A204.1 (cell line): ENCODE data around the gene CLASP2.
"Not testable (repeated sequence)": the region's sequence is repeated elsewhere in the genome, so short reads cannot be mapped to it uniquely, and the experiment has no call there.

Experiments used
- FAIRE-seq: peaks from 2 replicates; lab custom pipeline; 2012; peaks lifted over from hg19 to GRCh38; lab: Jason Lieb, UNC

Gene CLASP2

DNA sequence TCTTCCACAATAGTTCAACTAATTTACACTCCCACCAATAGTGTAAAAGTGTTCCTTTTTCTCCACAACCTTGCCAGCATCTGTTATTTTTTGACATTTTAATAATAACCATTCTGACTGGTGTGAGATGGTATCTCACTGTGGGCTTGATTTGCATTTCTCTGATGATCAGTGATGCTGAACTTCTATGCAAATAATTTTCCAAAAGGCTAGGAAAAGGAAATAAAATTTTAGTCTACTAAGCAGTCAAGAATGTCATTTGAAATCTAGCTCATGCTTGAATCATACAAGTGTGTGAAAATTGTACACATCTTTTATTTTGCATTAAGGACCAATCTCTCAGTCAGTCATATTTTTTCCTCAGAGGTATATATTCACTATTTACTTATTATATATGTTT lies 176.1 kb downstream of the CLASP2 start:
- FAIRE-seq = no peak

DNA sequence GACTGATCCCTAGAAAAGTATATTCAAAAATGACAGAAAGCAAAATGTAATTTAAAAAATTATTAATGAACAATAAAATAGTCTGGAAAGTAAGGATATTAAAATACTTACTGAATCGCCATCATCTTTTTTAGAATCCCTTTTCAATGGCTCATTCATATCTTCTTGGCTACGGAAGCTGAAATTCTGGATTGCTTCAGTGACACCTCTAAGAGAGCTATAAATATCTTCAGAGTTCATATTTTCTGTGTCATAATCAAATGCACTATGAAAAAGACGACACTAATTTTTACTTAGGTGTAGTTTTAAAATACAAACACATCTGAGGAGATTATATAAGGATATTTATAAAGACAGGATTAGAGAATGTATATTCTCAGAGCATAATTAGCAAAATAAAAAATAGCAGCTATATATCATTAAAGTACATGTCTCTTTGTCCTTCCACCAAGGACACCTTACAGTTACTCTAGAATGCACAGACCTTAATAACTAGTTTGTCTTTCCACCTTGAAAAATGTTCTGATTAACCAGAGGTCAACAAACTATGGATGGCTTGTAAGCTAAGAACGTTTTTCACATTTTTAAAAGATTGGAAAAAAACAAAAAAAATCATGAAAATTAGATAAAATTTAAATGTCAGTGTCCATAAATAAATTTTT lies 179.2 kb downstream of the CLASP2 start:
- no peak for FAIRE-seq

DNA sequence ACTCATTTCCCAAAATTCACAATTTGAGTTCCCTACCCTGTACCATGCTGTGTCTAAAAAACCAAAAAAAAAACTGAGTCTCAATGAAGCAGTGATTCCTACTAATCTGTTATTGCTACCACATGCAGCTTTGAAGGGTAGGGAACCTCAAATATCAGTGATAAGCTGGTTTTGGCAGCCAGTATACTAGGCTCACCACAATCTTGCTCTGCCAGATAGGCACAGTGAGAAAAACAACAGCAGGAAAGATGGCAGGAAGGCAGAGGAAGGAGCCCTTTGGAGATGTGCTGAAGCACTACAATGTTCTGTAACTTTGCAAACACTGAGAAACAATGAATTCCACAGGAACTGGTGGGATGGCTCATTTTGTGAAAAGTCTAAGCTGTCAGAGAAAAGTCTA lies 180.9 kb downstream of the CLASP2 start:
- FAIRE-seq = no peak

DNA sequence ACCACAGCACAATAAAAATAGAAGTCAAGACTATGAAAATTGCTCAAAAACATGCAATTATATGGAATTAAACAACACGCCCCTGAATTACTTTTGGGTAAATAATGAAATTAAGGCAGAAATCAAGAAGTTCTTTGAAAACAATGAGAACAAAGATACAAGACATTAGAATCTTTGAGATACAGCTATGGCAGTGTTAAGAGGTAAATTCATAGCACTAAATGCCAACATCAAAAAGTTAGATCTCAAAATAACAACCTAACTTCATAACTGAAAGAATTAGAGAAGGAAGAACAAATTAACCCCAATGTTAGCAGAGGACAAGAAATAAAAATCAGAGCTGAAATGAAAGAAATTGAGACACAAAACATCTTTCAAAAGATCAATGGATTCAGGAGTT lies 191.3 kb downstream of the CLASP2 start:
- FAIRE-seq = no peak

DNA sequence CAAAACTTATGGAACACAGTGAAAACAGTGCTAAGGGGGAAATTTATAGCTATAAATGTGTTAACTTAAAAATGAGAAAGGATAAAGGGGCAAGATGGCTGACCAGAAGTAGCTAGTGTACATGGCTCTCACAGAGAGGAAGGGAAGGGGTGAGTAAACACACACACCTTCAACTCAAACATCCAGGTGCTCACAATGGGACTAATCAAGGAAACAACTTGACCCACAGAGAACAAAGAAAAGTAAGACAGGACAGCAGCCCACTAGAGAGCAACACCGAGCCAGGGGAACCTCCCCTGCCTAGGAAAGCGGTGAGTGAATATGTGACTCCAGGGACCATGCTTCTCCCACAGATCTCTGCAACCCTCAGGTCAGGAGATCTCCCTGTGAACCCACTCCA lies 192.8 kb downstream of the CLASP2 start:
- FAIRE-seq = no peak

DNA sequence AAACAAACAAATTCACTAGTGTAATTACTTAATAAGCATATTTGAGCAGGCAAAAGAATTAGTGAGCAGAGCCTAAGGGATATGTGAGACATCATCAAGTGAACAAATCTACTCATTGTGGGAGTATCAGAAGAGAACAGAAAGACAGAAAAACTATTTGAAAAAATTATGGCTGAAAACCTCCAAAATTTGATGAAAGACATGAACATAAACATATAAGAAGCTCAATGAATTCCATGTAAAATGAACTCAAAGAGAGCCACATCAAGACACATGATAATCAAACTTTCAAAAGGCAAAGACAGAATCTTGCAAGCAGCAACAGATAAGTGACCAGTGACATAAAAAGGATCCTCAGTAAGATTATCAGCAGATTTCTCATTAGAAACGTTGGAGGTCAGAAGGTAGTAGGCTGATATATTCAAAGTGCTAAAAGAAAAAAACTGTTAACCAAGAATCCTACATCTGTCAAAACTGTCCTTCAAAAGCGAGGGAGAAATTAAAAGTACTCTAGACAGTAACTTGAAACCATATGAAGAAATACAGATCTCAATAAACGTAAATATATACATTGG lies 194.9 kb downstream of the CLASP2 start:
- FAIRE-seq = peak; percentile 52

DNA sequence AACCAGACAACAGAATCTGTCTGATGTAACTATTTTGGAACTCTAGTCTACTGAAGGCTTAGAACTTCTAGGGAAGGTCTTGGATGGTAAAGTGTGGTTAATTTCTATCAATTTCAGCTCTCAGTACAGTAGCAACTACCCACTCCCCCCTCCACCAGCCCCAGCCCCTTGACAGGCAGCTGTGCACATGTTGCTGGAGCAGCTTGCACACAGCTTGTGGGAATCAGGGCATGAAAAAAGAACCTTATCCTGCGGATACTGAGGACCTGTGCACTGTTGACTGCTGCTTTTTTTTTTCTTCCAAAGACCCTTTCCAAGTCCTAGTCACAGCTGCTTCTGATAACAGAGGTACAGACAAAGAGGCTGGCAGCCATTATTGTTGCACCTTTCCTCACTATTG lies 196.3 kb downstream of the CLASP2 start:
- FAIRE-seq = no peak

DNA sequence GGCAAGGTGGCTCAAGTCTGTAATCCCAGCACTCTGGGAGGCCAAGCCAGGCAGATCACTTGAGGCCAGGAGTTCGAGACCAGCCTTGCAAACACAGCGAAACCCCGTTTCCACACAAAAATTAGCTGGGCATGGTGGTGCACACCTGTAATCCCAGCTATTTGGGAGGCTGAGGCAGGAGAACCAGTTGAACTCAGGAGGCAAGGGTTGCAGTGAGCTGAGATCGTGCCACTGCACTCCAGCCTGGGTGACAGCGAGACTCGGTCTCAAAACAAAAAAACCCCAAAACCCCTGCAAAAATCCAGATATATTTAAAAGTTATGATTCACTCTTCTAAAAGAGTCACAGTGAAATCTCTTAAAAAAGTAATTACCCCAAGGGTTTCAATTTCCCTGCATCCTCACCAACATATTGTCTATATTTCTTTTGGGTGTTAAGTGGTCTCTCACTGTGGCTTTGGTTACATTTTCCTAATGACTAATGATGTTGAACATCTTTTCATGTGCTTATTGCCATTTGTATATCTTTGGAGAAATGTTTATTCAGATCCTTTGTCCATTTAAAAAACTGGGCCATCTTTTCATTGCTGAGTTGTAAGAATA lies 204.7 kb downstream of the CLASP2 start:
- FAIRE-seq = no peak

DNA sequence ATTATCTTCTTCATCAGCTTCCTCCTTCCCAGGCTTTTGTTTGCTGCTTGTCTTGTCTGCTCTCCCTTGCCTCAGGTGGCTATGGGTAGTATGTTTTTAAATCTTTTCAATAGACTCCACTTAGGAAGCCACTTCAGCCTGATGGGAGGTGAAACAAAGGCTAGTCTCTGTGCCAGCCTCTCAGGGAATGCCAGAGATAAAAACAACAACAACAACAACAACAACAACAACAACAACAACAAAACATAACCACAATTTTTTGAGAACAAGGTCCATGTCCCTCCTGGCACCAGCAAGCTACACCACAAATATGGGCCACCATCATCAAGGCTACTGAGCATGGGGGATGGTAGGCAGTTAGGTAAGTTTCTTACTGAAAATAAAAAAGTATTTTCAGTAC lies 213.0 kb downstream of the CLASP2 start:
- FAIRE-seq = no peak

DNA sequence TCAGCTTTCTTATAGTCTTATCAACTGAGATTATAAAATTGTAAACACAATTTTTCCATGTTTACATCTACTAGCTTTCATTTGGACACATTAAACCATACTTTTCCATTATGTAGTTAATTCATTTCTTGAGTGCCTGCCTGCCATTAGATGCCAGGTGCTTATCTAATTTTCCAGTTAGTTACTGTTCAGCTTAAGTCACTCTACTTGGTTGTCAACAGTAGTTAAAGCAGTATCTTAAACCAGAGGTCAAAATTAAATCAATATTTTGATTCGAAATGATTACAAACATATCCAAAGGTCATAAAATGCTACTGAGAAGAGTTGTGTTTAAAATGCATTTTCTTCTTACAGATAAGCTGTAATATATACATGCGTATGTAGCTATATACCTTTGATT lies 221.6 kb downstream of the CLASP2 start:
- FAIRE-seq = no peak

DNA sequence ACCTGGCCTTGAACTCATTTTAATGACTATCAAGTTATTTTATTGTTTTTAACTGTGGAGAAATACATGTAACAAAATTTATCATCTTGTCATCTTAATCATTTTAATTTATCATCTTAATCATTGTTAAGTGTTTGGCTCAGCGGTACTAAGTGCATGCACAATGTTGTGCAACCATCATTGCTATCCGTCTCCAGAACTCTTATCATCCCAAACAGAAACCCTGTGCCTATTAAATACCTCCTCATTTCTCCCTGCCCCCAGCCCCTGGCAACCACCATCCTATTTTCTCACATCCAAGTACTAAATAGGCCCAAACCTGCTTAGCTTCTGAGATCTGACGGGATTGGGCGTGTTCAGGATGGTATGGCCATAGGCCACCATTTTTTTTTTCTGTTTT lies 226.3 kb downstream of the CLASP2 start:
- no peak for FAIRE-seq

DNA sequence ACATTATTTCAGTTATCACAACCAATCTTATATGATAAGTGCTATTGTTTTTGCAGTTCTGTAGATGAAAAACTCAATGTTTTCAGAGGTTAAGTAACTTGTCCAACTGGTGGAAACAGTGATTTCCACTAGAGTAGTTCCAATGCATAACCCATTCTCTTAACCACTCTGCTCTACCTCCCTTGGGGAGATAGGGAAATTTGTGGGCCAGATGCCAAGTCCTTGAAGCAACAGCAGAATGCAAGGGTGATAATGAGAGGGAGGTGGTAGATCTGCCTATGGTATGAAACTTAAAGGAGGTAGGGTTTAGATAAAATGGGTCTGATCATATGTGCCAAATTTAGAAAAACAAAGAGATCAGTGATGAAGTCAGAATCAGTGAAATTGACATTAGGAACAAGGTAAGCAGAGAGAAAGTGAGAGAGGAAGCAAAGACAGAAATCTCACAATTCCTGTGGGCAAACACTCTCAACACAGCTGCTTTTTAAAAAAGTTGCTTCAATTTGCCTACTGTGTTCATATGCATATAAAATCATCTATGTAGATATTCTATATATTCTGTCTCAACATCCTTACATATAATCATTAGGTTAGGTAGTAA lies 227.3 kb downstream of the CLASP2 start:
- FAIRE-seq = no peak

DNA sequence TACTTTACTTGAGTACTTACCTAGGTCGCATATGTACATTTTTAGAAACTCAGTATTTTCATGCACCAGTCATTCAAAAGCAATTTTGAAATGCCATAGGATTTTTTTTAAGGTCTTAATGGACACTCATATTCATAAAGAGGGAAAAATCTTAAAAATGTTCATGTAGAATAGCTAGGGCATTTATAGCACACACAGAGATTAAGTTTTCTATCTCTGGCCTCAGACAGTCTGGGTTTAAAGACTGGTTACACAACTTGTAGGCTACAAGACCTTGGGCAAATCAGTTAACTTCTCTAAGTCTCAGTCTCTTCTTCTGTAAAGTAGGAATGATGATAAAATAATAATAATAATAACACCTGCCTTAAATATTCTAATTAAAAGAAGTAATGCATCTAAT lies 229.4 kb downstream of the CLASP2 start:
- FAIRE-seq = no peak

DNA sequence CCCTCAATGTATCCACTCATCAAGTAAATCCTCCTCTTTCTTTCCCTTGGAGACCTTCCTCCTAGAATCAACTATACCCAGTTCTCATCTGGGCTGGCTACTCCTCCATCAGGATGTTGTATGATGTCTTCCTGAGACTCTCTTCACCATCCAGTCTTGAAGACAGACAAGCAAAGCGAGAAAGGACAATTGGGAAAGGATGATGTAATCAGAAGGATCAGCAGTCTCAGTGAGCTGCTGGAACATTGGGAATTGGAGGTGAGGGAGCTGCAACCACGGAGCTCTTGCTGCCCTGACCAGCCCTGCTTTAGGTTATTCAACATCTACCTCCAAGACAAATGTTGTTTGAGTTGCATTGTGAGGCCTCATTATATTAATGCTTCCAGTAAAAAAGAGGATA lies 229.8 kb downstream of the CLASP2 start:
- no peak for FAIRE-seq

DNA sequence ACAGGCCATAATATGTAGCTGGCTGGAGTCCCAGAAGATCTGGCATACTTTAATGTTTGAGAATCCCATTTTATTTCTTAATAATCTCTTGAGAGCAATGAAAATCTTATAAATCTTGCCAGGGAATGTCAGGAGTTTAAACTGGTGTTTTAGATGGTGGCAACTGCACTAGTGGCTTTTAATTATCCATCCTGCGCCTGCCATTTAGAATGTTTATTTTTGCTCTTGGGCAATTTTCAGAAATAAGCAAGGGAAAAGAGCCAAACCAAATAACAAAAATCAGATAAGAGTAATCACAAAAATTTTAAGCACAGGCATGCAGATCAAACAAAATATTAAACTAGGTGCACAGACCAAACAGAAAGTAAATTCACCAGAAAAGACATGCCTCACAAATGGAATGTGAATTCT lies 235.9 kb downstream of the CLASP2 start:
- no peak for FAIRE-seq

DNA sequence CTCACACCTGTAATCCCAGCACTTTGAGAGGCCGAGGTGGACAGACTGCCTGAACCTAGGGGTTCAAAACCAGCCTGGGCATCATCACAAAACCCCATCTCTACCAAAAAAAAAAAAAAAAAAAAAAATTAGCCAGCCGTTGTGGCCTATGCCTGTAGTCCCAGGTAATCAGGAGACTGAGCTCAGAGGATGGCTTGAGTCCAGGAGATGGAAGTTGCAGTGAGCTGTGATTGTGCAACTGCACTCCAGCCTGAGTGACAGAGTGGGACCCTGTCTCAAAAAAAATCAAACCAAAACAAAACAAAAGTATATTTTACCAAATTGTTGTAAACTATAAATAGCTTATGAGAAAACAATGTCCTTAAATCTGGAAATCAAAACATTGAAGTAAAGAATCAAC lies 243.2 kb downstream of the CLASP2 start:
- FAIRE-seq = no peak

DNA sequence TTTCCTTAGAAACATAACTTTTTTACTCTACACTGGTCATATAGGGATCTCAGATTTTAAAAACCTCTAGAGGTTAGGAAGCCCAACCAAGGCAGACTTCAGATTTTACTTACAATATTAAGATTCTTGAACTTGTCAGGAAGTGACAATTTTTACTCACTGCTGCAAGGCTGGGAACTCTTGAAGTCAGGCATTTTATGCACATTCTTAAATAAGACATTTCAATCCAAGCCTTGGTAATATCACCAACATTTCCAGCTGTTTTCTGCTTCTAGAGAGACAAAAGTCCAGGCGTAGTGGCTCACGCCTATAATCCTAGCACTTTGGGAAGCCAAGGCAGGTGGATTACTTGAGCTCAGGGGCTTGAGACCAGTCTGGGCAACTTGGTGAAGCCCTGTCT lies 244.2 kb downstream of the CLASP2 start:
- no peak for FAIRE-seq

DNA sequence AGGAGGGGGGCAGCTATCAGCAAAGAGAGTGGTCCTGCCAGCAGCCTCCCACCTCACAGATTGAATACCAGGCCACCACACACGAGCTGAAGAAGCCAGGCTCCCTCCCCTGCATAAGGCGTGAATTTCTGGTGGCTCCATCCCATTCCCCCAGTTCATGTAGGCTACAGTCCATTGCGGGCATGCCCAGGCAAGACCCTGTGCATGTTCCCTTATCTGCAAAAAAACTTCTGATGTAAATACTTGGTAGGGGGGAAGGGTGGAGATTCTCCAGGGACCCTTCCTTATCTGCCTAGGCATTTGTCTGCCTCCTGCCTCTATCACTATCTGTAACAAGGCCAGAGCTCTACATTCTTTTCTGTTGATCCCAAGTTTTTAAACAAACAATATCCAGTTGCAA lies 250.3 kb downstream of the CLASP2 start:
- no peak for FAIRE-seq

DNA sequence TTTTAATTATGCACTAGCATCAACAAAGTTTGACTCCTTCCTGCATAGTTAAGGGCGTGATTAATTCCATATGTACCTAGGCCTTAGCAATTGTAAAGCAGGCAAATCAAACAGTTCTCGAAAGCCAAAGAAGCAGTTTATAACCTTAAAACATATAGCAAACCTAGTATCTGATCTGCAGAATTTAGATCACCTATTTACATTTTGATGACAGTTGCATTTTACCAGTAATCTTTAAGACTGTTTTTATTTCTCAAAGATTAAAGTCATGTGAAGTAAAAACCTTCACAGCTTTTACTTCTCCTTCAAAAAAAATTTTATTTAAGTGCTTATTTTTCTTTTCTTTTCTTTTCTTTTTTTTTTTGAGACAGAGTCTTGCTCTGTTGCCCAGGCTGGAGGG lies 257.0 kb downstream of the CLASP2 start:
- FAIRE-seq = no peak

DNA sequence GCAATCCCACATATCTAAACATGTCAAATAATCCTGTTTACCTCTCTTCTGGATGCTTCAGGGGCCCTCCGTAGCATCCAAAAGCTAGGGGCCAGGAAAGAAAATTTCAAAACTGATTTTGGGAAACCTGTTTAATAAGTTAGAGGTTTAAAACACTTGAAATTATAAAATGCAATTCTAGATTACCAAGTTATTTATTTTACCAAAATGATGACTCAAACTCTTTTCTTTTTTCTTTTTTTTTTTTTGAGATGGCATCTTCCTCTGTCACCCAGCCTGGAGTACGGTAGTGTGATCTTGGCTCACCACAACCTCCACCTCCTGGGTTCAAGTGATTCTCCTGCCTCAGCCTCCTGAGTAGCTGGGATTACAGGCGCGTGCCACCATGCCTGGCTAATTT lies 258.5 kb downstream of the CLASP2 start:
- FAIRE-seq = not testable (repeated sequence)

DNA sequence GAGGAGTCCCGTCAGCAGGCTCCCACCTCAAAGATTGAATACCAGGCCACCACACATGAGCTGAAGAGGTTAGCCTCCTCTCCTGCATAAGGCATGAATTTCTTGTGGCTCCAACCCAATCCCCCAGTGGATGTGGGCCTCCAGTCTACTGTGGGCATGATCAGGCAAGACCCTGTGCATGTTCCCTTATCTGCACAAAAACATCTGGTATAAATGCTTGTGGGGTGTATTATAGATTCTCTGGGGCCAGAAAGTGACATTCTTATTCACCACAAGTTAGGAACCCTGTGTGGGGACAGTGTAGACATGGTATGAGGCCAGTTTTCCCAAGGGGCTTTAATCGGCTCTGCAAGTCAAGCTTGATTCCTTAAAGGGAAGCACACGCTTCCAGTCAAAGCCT lies 259.6 kb downstream of the CLASP2 start:
- FAIRE-seq = no peak

DNA sequence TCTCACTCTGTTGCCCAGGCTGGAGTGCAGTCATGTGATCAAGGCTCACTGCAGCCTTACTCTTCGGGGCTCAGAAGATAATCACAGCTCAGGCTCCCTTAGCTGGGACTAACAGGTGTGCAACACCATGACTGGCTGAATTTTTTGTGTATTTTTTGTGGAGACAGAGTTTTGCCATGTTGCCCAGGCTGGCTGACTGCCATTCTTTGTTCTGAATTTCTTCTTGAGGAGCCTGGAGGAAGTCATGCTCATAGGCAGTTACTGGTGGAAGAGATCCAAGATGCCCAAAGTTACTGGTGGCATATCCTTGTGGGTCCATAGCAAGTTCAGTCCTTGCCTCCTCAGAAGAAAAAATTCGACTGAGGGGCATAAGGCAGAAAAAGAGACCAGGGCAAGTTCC lies 261.3 kb downstream of the CLASP2 start:
- FAIRE-seq = no peak

DNA sequence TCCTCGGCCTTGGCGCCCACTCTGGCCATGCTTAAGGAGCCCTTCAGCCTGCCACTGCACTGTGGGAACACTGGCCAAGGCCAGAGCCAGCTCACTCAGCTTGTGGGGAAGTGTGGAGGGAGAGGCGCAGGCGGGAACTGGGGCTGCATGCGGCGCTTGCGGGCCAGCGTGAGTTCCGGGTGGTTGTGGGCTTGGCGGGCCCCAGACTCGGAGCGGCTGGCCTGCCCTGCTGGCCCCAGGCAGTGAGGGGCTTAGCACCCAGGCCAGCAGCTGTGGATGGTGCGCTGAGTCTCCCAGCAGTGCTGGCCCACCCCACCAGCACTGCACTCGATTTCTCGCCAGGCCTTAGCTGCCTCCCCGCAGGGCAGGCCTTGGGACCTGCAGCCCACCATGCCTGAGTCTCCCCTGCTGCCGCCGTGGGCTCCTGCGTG lies 264.7 kb downstream of the CLASP2 start:
- FAIRE-seq = no peak

DNA sequence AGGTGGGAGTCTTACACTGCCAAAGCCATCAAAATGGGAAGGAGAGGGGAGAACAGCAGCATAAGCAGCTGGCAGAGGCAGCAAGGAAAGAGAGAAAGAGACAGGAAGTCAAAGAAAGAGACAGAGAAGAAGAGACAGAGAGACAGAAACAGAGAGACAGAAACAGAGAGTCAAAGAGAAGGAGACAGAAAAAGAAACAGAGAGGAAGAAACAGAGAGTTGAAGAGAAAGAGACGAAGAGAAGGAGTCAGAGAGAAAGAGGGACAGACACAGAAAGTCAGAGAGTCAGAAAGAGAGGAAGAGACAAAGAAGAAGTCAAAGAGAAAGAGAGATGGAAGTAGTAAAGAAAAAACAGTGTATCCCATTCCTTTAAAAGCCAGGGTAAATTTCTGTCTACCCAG lies 266.1 kb downstream of the CLASP2 start:
- FAIRE-seq = not testable (repeated sequence)
